Measurements from ENCODE around the gene ZNF333. TPM values are rescaled to one million over a fixed set of nuclear protein-coding genes. Genes with fewer than 3 reads are reported as not detected.

The ZNF333 gene
- polyA plus RNA-seq, 3 donors = 7.6 to 43.0 (median 9.3) TPM

DNA sequence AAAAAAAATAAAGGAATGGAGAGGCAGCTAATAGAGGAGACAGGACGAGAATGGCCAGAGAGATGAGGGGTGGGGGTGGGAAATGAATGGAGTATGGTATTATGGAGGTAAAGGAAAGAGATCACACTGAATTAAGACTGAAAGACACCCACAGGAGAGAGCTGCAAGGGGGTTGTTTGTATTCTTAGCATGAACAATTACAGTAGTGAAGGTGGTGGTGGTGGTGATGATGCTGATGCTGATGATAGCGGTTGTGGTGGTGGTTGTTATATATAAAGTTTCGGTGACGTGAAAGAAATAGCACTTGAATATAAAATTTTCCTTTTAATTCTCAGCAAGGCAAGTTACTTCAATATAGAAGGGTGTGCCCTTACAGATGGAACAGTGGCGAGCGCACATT is 12.4 kb upstream of the ZNF333 start:
- Histone ChIP-seq H3K79me2 (ENCODE audit: insufficient read depth, low read length) (no peaks in the 10 kb centered on the region), H3K4me2 (replicated peaks; ENCODE audit: extremely low read depth, low read length, poor library complexity, severe bottlenecking) (no peak overlapping the region), H4K20me1 (ENCODE audit: insufficient read depth, low read length) (no peaks in the 10 kb centered on the region), H3K4me3 (replicated peaks in 1 of 3; ENCODE audit: low read depth in 2 of 3, low read length in 3 of 3) (no peak overlapping the region), H3K9me3 (replicated peaks in 1 of 2; ENCODE audit: control insufficient read depth in 1 of 2, insufficient read depth in 1 of 2, low read length in 2 of 2) (no peaks in the 10 kb centered on the region), H3K9ac (ENCODE audit: insufficient read depth, low read length, poor library complexity, severe bottlenecking) (no peak overlapping the region), H3K36me3 (replicated peaks in 1 of 2; ENCODE audit: control insufficient read depth in 1 of 2, insufficient read depth in 2 of 2, low read length in 2 of 2) (no peaks in the 10 kb centered on the region), H2AFZ (ENCODE audit: insufficient read depth, low read depth, low read length, poor library complexity, severe bottlenecking) (no peak overlapping the region), H3K27me3 (ENCODE audit: control insufficient read depth in 2 of 2, insufficient read depth in 2 of 2, low read length in 2 of 2) (no peaks in the 10 kb centered on the region), H3K27ac (ENCODE audit: low read depth in 1 of 2, low read length in 2 of 2) (no peak overlapping the region), H3K4me1 (ENCODE audit: control insufficient read depth in 1 of 2, insufficient read depth in 2 of 2, low read length in 2 of 2) (peaks cover 48 to 49% of the 10 kb centered on the region in 2 donors)
- Mint-ChIP-seq H3K4me3 (no peak overlapping the region), H3K27ac (no peak overlapping the region), H3K36me3 (peaks cover 3% of the 10 kb centered on the region in 2 donors), H3K27me3 (ENCODE audit: low read depth in 3 of 3) (no peaks in the 10 kb centered on the region), H3K4me1 (peaks cover 43% of the 10 kb centered on the region), H3K9me3 (peaks cover 0 to 4% (median 0%) of the 10 kb centered on the region in 7 donors)
- WGBS (ENCODE audit: insufficient coverage) = no CpG with 5 or more reads among the region's 6 CpGs
- TF ChIP-seq, protein P1, sequence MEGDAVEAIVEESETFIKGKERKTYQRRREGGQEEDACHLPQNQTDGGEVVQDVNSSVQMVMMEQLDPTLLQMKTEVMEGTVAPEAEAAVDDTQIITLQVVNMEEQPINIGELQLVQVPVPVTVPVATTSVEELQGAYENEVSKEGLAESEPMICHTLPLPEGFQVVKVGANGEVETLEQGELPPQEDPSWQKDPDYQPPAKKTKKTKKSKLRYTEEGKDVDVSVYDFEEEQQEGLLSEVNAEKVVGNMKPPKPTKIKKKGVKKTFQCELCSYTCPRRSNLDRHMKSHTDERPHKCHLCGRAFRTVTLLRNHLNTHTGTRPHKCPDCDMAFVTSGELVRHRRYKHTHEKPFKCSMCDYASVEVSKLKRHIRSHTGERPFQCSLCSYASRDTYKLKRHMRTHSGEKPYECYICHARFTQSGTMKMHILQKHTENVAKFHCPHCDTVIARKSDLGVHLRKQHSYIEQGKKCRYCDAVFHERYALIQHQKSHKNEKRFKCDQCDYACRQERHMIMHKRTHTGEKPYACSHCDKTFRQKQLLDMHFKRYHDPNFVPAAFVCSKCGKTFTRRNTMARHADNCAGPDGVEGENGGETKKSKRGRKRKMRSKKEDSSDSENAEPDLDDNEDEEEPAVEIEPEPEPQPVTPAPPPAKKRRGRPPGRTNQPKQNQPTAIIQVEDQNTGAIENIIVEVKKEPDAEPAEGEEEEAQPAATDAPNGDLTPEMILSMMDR (IDR thresholded peaks at IDR 0.05) = no peak
- intact Hi-C loops (cut with micrococcal nuclease) = loop anchor here in 1 of 2 donors (10.0 kb wide), 1 partner anchor 107 kb away; no protein-coding TSS in a partner anchor
- DNase-seq = no peak

DNA sequence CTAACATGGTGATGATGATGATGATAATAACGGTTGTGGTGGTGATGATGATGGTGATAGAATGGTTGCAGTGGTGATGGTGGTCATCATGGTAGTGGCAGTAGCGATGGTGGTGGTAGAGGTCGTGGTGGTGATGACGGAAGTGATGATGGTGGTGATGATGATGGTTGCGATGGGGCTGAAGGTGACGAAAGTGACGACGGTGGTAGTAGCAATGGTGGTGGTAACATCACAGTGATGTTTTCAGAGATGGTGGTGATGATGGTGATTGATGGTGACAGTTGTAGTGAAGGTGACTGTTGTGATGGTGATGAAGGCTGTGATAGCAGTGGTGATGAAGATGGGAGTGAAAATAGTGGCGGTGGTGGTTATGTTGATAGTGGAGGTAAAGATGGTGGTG is 11.6 kb upstream of the ZNF333 start:
- no peak overlapping the region for H3K4me3 Mint-ChIP-seq
- H3K4me1 Mint-ChIP-seq = peaks cover 43% of the 10 kb centered on the region
- 87% methylated on average over 9 of the region's 9 CpGs for WGBS (ENCODE audit: insufficient coverage)
- DNase-seq = no peak
- TF ChIP-seq, protein P1 (IDR thresholded peaks at IDR 0.05) = no peak
- Histone ChIP-seq H4K20me1 (ENCODE audit: insufficient read depth, low read length) (no peaks in the 10 kb centered on the region), H3K79me2 (ENCODE audit: insufficient read depth, low read length) (no peaks in the 10 kb centered on the region), H3K9me3 (replicated peaks in 1 of 2; ENCODE audit: control insufficient read depth in 1 of 2, insufficient read depth in 1 of 2, low read length in 2 of 2) (no peaks in the 10 kb centered on the region), H3K9ac (ENCODE audit: insufficient read depth, low read length, poor library complexity, severe bottlenecking) (no peak overlapping the region), H2AFZ (ENCODE audit: insufficient read depth, low read depth, low read length, poor library complexity, severe bottlenecking) (no peak overlapping the region), H3K4me2 (replicated peaks; ENCODE audit: extremely low read depth, low read length, poor library complexity, severe bottlenecking) (no peak overlapping the region), H3K4me3 (replicated peaks in 1 of 3; ENCODE audit: low read depth in 2 of 3, low read length in 3 of 3) (no peak overlapping the region), H3K27me3 (ENCODE audit: control insufficient read depth in 2 of 2, insufficient read depth in 2 of 2, low read length in 2 of 2) (no peaks in the 10 kb centered on the region), H3K36me3 (replicated peaks in 1 of 2; ENCODE audit: control insufficient read depth in 1 of 2, insufficient read depth in 2 of 2, low read length in 2 of 2) (no peaks in the 10 kb centered on the region), H3K27ac (ENCODE audit: low read depth in 1 of 2, low read length in 2 of 2) (no peak overlapping the region), H3K4me1 (ENCODE audit: control insufficient read depth in 1 of 2, insufficient read depth in 2 of 2, low read length in 2 of 2) (peaks cover 48 to 49% of the 10 kb centered on the region in 2 donors)
- H3K9me3 Mint-ChIP-seq = peaks cover 0 to 4% (median 0%) of the 10 kb centered on the region in 7 donors
- peaks cover 3 to 4% of the 10 kb centered on the region in 2 donors for H3K36me3 Mint-ChIP-seq
- no peak overlapping the region for H3K27ac Mint-ChIP-seq
- intact Hi-C loops (cut with micrococcal nuclease) = loop anchor here in 1 of 2 donors (10.0 kb wide), 1 partner anchor 107 kb away; no protein-coding TSS in a partner anchor
- no peaks in the 10 kb centered on the region for H3K27me3 Mint-ChIP-seq (ENCODE audit: low read depth in 3 of 3)
